Left forelimb (tissue), 1 donor: ENCODE data around the gene AMDHD2.
A peak's percentile ranks its signal among the peaks of the same experiment; 100 is the strongest.
"Not testable (repeated sequence)": the region's sequence is repeated elsewhere in the genome, so short reads cannot be mapped to it uniquely, and the experiment has no call there.

Experiments
- DNase-seq: peaks from one replicate; pipeline ENCODE4 v3.0.0-alpha.2; 2018; ENCODE audit warnings: low spot score

The AMDHD2 gene

GRCh38 chr16:2517954-2518605, 2.1 kb upstream of the AMDHD2 start:
- no peak for DNase-seq

DNA sequence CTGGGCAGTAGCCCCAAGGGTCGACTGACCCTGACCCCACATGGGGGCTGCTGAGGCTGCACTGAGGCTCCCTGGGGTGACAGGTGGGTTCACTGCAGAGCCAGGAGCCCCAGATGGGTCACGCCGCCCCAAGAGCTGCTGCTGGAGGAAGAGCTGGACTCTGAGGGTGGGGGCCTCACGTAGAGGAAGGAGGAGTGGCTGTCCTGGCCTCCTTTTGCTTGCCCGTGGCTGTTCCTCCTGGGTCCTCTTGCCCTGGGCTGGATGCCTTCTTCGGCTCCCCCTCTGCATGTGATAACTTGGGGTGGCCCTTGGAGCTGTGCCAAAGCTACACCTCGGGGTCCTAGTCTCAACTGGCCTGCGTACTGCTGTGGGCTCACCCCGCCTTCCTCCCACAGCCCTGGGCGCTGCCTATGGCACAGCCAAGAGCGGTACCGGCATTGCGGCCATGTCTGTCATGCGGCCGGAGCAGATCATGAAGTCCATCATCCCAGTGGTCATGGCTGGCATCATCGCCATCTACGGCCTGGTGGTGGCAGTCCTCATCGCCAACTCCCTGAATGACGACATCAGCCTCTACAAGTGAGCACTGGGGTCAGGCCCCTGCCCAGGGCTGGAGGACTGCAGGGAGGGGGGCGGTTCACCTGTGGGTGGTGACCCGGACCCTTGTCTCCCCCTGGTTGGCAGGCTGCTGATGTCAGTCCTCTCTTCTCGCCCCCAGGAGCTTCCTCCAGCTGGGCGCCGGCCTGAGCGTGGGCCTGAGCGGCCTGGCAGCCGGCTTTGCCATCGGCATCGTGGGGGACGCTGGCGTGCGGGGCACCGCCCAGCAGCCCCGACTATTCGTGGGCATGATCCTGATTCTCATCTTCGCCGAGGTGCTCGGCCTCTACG, 1.1 kb upstream of the AMDHD2 start:
- DNase-seq: no peak

GRCh38 chr16:2519711-2520080, 475 bp upstream of the AMDHD2 start:
- no peak for DNase-seq

- DNase-seq: no peak
Measured at GRCh38 chr16:2520784-2521531, 787 bp downstream of the AMDHD2 start.

GRCh38 chr16:2523801-2524231, 3.6 kb downstream of the AMDHD2 start:
- DNase-seq: no peak

- DNase-seq: no peak
Measured at GRCh38 chr16:2524339-2524938, 4.3 kb downstream of the AMDHD2 start.

GRCh38 chr16:2526135-2526534, 6.0 kb downstream of the AMDHD2 start:
- no peak for DNase-seq

DNA sequence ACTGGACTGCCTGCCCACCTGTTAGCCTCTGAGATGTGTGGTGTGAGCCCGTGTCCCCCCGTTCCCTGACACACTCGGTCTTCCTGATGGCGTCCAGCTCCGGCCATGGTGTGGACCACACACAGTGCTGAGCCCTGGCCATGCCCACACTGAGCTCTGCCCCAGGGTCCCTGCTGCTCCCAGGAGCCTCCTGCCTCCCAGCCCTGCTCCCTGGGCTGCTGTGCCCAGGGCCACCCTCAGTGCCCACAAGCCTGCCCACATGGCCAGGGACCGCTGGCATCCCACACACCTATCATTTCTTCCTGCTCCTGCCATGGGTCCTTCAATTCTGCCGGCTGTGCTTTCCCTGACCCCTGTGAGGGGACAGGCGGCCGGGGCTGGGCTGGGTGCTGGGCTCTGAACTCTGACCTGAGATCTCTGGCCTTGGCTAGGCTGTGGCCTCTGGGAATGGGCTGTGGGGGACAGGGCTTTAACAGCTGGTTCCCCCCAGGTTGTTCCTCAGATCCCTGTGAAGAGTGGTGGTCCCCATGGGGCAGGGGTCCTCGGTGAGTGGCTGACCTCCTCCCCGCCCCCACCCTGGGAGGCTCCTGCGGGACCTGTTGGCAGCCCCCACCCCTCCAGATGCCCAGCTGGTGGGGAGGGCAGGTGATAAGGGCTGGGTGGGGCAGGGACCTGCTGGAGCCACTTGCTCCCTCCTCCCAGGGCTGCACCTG, 7.1 kb downstream of the AMDHD2 start:
- DNase-seq: no peak

DNA sequence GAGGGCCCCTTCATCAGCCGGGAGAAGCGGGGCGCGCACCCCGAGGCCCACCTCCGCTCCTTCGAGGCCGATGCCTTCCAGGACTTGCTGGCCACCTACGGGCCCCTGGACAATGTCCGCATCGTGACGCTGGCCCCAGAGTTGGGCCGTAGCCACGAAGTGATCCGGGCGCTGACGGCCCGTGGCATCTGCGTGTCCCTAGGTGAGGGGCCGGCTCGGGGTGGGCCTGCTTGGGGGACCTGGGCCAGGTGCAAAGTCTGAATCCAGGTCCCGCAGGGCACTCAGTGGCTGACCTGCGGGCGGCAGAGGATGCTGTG, 7.6 kb downstream of the AMDHD2 start:
- DNase-seq: no peak

GRCh38 chr16:2528161-2529060, 8.2 kb downstream of the AMDHD2 start:
- no peak for DNase-seq

- no peak for DNase-seq
Measured at GRCh38 chr16:2529061-2529931, 9.1 kb downstream of the AMDHD2 start.

- no peak for DNase-seq
Measured at GRCh38 chr16:2529961-2530628, 9.9 kb downstream of the AMDHD2 start.

GRCh38 chr16:2530629-2531318, 10.6 kb downstream of the AMDHD2 start:
- no peak for DNase-seq

DNA sequence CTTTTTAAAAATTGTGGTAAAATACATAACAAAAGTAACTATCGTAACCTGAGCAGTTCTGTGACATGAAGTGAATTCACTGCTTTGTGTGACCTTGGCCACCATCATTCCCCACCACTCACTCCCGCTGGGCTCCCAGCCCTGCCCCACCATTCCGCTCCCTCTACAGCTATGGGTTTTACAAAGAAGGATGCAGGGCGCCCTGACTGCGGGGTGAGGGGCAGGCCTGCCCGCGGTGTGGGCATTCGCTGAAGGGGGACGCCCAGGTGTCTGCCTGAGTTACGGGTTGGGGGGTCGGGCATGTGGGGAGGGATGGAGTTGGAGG, 11.2 kb downstream of the AMDHD2 start, which contains the start of gene CEMP1:
Gene CEMP1 (minus strand): TSS at position 38 of the 325 bp plus-strand sequence. CDS start 335 bp downstream, outside the sequence.
- no peak for DNase-seq

GRCh38 chr16:2531696-2532493, 11.7 kb downstream of the AMDHD2 start:
- peak; percentile 98 for DNase-seq

DNA sequence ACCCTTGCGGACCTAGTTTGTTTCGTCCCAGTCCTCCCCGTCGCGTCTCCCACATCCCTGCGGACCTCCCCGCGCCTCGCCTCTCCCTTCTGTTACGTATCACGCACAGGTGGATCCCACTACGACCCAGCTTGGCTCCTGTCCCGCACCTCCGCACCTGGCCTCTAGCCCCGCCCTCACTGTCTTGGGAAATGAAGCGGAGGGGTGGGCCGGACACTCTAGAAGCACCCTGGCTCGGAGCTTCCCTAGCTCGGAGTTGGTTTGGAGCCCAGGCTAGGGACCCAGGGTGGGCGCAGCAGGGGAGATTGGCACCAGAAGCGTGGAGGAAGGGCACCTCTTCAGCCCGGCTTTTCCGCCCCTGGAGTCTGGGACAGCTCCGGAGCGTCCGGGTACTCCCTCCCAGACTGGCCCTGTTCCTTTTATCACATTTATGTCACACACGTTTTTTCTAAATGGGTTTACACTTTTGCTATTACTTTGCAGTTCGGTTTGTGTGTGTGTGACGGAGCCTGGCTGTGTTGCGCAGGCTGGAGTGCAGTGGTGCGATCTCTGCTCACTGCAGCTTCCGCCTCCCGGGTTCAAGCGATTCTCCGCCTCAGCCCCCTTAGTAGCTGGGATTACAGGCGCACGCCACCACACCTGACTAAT, 12.4 kb downstream of the AMDHD2 start:
- peak; percentile 74 for DNase-seq

GRCh38 chr16:2533142-2533755, 13.1 kb downstream of the AMDHD2 start:
- DNase-seq: not testable (repeated sequence)
